Measurements from ENCODE around the gene SMPX.

GRCh38 chrX:21657318-21658151 is 100.4 kb downstream of the SMPX start:
- TF ChIP-seq CTCF (IDR thresholded peaks at IDR 0.05) = no peak
- no peak for TF ChIP-seq POLR2A (IDR thresholded peaks at IDR 0.05)
